T-helper 1 cell treated with Interleukin-12 subunit alpha and Interleukin-12 subunit beta and Interleukin-4 antibody, amounts not matched to agents 30 μg/mL and 1 μg/mL, for 36 hours (primary cell): Measurements from ENCODE around the gene NELFCD.

Source experiments
- H3K27ac Mint-ChIP-seq: one replicate; pipeline ENCODE4 v1.8.0; 2021; ENCODE audit warnings: mild to moderate bottlenecking, mixed read lengths
- H3K27me3 Mint-ChIP-seq: one replicate; pipeline ENCODE4 v1.8.0; 2021; ENCODE audit warnings: low read depth, mixed read lengths
- H3K36me3 Mint-ChIP-seq: one replicate; pipeline ENCODE4 v1.8.0; 2021; ENCODE audit warnings: low read depth, mixed read lengths
- H3K4me1 Mint-ChIP-seq: one replicate; pipeline ENCODE4 v1.8.0; 2021; ENCODE audit warnings: low read depth, mixed read lengths
- H3K4me3 Mint-ChIP-seq: one replicate; pipeline ENCODE4 v1.8.0; 2021; ENCODE audit warnings: mild to moderate bottlenecking, moderate library complexity, mixed read lengths
- H3K9me3 Mint-ChIP-seq: one replicate; pipeline ENCODE4 v1.8.0; 2021; ENCODE audit warnings: mixed read lengths

The NELFCD gene

DNA sequence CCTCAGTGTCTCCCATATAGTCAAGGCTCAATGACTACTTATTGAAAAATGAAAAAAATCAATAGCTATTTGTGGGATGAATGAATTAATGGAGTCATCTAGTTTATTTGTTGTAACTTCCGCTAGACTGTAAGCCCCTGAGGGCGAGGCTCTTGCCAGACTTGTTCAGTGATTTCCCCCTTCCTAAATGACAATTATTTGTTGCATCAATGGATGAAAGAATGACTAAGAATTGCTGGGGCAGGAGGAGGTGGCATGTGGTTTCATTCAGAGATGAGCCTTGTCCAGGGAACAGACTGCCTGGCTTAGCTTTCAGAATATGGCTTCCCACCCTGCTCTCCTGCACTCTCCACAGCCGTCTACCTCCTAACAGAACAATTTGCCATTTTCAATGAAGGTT is 62.6 kb downstream of the NELFCD start:
- H3K4me1 Mint-ChIP-seq = peaks cover 38% of the 10 kb centered on the region
- H3K36me3 Mint-ChIP-seq = peaks cover 12% of the 10 kb centered on the region
- peak overlapping the region; percentile 57 for H3K27ac Mint-ChIP-seq
- no peaks in the 10 kb centered on the region for H3K9me3 Mint-ChIP-seq
- peak overlapping the region; percentile 74 for H3K4me3 Mint-ChIP-seq
- H3K27me3 Mint-ChIP-seq = no peaks in the 10 kb centered on the region

DNA sequence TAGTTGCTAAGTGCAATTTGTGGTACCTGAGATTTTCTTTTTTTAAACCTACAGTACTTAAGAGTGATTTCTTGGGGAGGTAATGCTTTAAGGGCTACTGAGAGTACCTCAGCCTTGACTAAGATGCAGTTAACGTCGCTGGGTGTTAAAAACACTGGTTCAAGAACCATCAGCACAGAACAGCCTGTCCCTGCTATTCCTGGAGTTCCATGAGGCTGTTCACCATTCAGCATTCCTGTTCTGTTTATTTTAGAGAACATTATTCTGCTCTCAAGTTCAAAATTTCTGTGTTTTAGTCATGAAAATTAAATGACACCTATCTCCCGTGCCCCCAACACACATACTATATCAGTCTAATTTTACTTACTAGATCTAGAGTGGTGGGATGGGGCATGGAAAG is 63.2 kb downstream of the NELFCD start:
- Mint-ChIP-seq H3K27ac (no peak overlapping the region), H3K4me1 (peaks cover 33% of the 10 kb centered on the region)

More for the DNA sequence above, 63.2 kb downstream of the NELFCD start:
- Mint-ChIP-seq H3K4me3 (no peak overlapping the region), H3K36me3 (peaks cover 12% of the 10 kb centered on the region), H3K27me3 (no peaks in the 10 kb centered on the region), H3K9me3 (no peaks in the 10 kb centered on the region)
